Glomerular visceral epithelial cell (primary cell): ENCODE measurements around the gene FFAR3.
"Not testable (repeated sequence)": the region's sequence is repeated elsewhere in the genome, so short reads cannot be mapped to it uniquely, and the experiment has no call there.

Experiments
- DNase-seq: peaks from one replicate; pipeline ENCODE4 v3.0.0-alpha.2; 2016; ENCODE audit errors: extremely low spot score

Gene FFAR3

GRCh38 chr19:35377656-35378055, 19.4 kb downstream of the FFAR3 start:
- no peak for DNase-seq

- no peak for DNase-seq
Measured at GRCh38 chr19:35378356-35378755, 20.1 kb downstream of the FFAR3 start.

- DNase-seq: not testable (repeated sequence)
Measured at GRCh38 chr19:35379545-35379944, 21.3 kb downstream of the FFAR3 start.

GRCh38 chr19:35379992-35380391, 21.7 kb downstream of the FFAR3 start:
- no peak for DNase-seq

GRCh38 chr19:35380450-35381124, 22.3 kb downstream of the FFAR3 start:
- no peak for DNase-seq

GRCh38 chr19:35381318-35381717, 23.1 kb downstream of the FFAR3 start:
- no peak for DNase-seq

GRCh38 chr19:35381926-35382325, 23.7 kb downstream of the FFAR3 start:
- no peak for DNase-seq

GRCh38 chr19:35383536-35383935, 25.3 kb downstream of the FFAR3 start:
- no peak for DNase-seq

GRCh38 chr19:35388277-35389054, 30.2 kb downstream of the FFAR3 start:
- DNase-seq: no peak

- DNase-seq: no peak
Measured at GRCh38 chr19:35389192-35389861, 31.1 kb downstream of the FFAR3 start.

- DNase-seq: no peak
Measured at GRCh38 chr19:35392742-35393715, 34.8 kb downstream of the FFAR3 start.

- no peak for DNase-seq
Measured at GRCh38 chr19:35395382-35396199, 37.3 kb downstream of the FFAR3 start.

GRCh38 chr19:35396240-35396885, 38.1 kb downstream of the FFAR3 start:
- no peak for DNase-seq

- no peak for DNase-seq
Measured at GRCh38 chr19:35397064-35397463, 38.8 kb downstream of the FFAR3 start.

- DNase-seq: no peak
Measured at GRCh38 chr19:35398570-35398969, 40.3 kb downstream of the FFAR3 start.

- no peak for DNase-seq
Measured at GRCh38 chr19:35399231-35399630, 41.0 kb downstream of the FFAR3 start.

GRCh38 chr19:35399948-35400772, 41.9 kb downstream of the FFAR3 start:
- no peak for DNase-seq

GRCh38 chr19:35400773-35401100, 42.5 kb downstream of the FFAR3 start:
- no peak for DNase-seq

GRCh38 chr19:35401416-35401815, 43.2 kb downstream of the FFAR3 start:
- not testable (repeated sequence) for DNase-seq
